Ascending aorta (tissue), 2 donors: Measurements from ENCODE around the gene LGALS4. TPM values are rescaled to one million over a fixed set of nuclear protein-coding genes. Genes with fewer than 3 reads are reported as not detected.
"Not testable (repeated sequence)": the region's sequence is repeated elsewhere in the genome, so short reads cannot be mapped to it uniquely, and the experiment has no call there.

ENCODE experiments used
- DNase-seq, 2 donors: peaks; one replicate each; pipeline ENCODE4 v3.0.0-alpha.2; 2019; ENCODE audit warnings: low spot score in 2 of 2
- H3K27ac ChIP-seq, 2 donors: fragments of 200-600 bp; sonication (generic); one replicate each; pipeline ENCODE4 v1.5.1; 2016 to 2017; ENCODE audit warnings: mild to moderate bottlenecking in 1 of 2
- H3K27me3 ChIP-seq: fragments of 200-600 bp; sonication (generic); one replicate; pipeline ENCODE4 v1.5.1; 2017
- H3K36me3 ChIP-seq, 2 donors: fragments of 200-600 bp; sonication (generic); one replicate each; pipeline ENCODE4 v1.5.1; 2016
- H3K4me1 ChIP-seq, 2 donors: fragments of 200-600 bp; sonication (generic); one replicate each; pipeline ENCODE4 v1.5.1; 2016 to 2017; ENCODE audit warnings: mild to moderate bottlenecking in 1 of 2
- H3K4me3 ChIP-seq, 2 donors: fragments of 200-600 bp; sonication (generic); one replicate each; pipeline ENCODE4 v1.5.1; 2016 to 2017; ENCODE audit warnings: mild to moderate bottlenecking in 1 of 2
- H3K9me3 ChIP-seq, 2 donors: fragments of 200-600 bp; sonication (generic); one replicate each; pipeline ENCODE4 v1.5.1; 2016
- CTCF ChIP-seq, 3 experiments: fragments of 200-600 bp in 2 of 3; fragments of 450-650 bp in 1 of 3; sonication (generic) in 2 of 3; IDR thresholded peaks; one replicate each; pipeline ENCODE4 v1.5.1; 2016 to 2019; ENCODE audit warnings: antibody characterized with exemption in 3 of 3, mild to moderate bottlenecking in 1 of 3, moderate library complexity in 1 of 3
- intact Hi-C: fragments of 100-400 bp; cut with DNase I; formaldehyde crosslinking; loops from one replicate; pipeline ENCODE4 v1.15.1; 2023
- total RNA-seq: library from RNA; depleted of rRNA; stranded (reverse); fragments of >200 nt; gene quantifications from one replicate; pipeline ENCODE4 v1.1.0, GENCODE V29; 2016

LGALS4 gene
- total RNA-seq, 1 donor from 2014 or later = not detected

- peak; percentile 60 to 95 for DNase-seq
- Histone ChIP-seq H3K4me1 (peaks cover 0 to 4% of the 10 kb centered on the region in 2 donors), H3K4me3 (peak overlapping the region; percentile 36 to 56), H3K27me3 (no peaks in the 10 kb centered on the region), H3K27ac (peak overlapping the region in 1 of 2 donors; percentile 12), H3K9me3 (no peaks in the 10 kb centered on the region), H3K36me3 (no peaks in the 10 kb centered on the region)
- intact Hi-C loops = no loop called here
- TF ChIP-seq CTCF (IDR thresholded peaks at IDR 0.05) = peak; percentile 83 to 95 (median 93)
These were observed 43.0 kb downstream of the LGALS4 start for GRCh38 chr19:38769635-38770211.

- intact Hi-C loops = no loop called here
- TF ChIP-seq CTCF (IDR thresholded peaks at IDR 0.05) = no peak
- no peak overlapping the region for H3K27ac ChIP-seq
- H3K36me3 ChIP-seq = no peaks in the 10 kb centered on the region
- no peaks in the 10 kb centered on the region for H3K27me3 ChIP-seq
- H3K4me3 ChIP-seq = no peak overlapping the region
- H3K4me1 ChIP-seq = peaks cover 0 to 4% of the 10 kb centered on the region in 2 donors
- no peaks in the 10 kb centered on the region for H3K9me3 ChIP-seq
- no peak for DNase-seq
These were observed 46.3 kb downstream of the LGALS4 start for GRCh38 chr19:38766276-38767047.

GRCh38 chr19:38765214-38765613 lies 47.5 kb downstream of the LGALS4 start:
- no peak overlapping the region for H3K27ac ChIP-seq
- H3K4me1 ChIP-seq = peaks cover 0 to 4% of the 10 kb centered on the region in 2 donors
- no peaks in the 10 kb centered on the region for H3K9me3 ChIP-seq
- H3K36me3 ChIP-seq = no peaks in the 10 kb centered on the region
- no peaks in the 10 kb centered on the region for H3K27me3 ChIP-seq
- no peak for TF ChIP-seq CTCF (IDR thresholded peaks at IDR 0.05)
- DNase-seq = no peak
- intact Hi-C loops = no loop called here
- H3K4me3 ChIP-seq = no peak overlapping the region

- H3K4me1 ChIP-seq = no peaks in the 10 kb centered on the region
- H3K9me3 ChIP-seq = no peaks in the 10 kb centered on the region
- no peaks in the 10 kb centered on the region for H3K36me3 ChIP-seq
- no peak for TF ChIP-seq CTCF (IDR thresholded peaks at IDR 0.05)
- H3K27me3 ChIP-seq = no peaks in the 10 kb centered on the region
- intact Hi-C loops = no loop called here
- no peak overlapping the region for H3K4me3 ChIP-seq
- H3K27ac ChIP-seq = no peak overlapping the region
- no peak for DNase-seq
These were observed 48.9 kb downstream of the LGALS4 start for GRCh38 chr19:38763795-38764220.

- intact Hi-C loops, H3K9me3 ChIP-seq, H3K4me1 ChIP-seq, H3K27ac ChIP-seq, H3K27me3 ChIP-seq, H3K36me3 ChIP-seq, DNase-seq, H3K4me3 ChIP-seq: not testable (repeated sequence)
These were observed 50.8 kb downstream of the LGALS4 start for GRCh38 chr19:38761884-38762389.

GRCh38 chr19:38760805-38761517 lies 51.8 kb downstream of the LGALS4 start:
- H3K9me3 ChIP-seq, H3K4me1 ChIP-seq, H3K4me3 ChIP-seq, H3K36me3 ChIP-seq, DNase-seq, H3K27ac ChIP-seq, H3K27me3 ChIP-seq, intact Hi-C loops: not testable (repeated sequence)
